ENCODE measurements around the gene TOX3. TPM values are rescaled to one million over a fixed set of nuclear protein-coding genes. Genes with fewer than 3 reads are reported as not detected.

Gene TOX3
- total RNA-seq, 1 donor from 2014 or later = 54.8 TPM

DNA sequence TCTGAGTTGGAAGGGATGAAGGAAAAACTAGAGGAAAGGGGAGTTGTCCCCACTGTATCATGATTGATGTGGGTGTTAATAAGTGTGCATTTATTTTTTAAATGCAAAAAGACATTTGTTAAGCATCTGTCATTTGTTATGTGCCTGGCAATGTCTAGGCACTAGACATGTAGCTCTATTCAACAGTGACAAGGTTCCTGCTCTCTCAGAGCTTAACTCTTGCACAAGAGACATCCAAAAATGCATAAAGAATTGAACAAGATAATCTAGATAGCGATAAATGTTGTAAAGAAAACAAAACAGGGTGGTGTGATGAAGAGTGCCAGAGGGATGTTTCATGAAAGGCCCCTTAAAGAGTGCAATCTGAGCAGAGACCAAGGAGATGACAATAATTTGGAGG lies 148.9 kb downstream of the TOX3 start:
- Mint-ChIP-seq H3K27ac (ENCODE audit: unreplicated experiment) (no peak overlapping the region), H3K4me1 (ENCODE audit: low read depth, unreplicated experiment) (peaks cover 6% of the 10 kb centered on the region), H3K9me3 (ENCODE audit: unreplicated experiment) (peaks cover 2% of the 10 kb centered on the region), H3K27me3 (ENCODE audit: unreplicated experiment) (no peaks in the 10 kb centered on the region), H3K4me3 (ENCODE audit: unreplicated experiment) (no peak overlapping the region), H3K36me3 (ENCODE audit: unreplicated experiment) (no peaks in the 10 kb centered on the region)
- TF ChIP-seq, protein P1, sequence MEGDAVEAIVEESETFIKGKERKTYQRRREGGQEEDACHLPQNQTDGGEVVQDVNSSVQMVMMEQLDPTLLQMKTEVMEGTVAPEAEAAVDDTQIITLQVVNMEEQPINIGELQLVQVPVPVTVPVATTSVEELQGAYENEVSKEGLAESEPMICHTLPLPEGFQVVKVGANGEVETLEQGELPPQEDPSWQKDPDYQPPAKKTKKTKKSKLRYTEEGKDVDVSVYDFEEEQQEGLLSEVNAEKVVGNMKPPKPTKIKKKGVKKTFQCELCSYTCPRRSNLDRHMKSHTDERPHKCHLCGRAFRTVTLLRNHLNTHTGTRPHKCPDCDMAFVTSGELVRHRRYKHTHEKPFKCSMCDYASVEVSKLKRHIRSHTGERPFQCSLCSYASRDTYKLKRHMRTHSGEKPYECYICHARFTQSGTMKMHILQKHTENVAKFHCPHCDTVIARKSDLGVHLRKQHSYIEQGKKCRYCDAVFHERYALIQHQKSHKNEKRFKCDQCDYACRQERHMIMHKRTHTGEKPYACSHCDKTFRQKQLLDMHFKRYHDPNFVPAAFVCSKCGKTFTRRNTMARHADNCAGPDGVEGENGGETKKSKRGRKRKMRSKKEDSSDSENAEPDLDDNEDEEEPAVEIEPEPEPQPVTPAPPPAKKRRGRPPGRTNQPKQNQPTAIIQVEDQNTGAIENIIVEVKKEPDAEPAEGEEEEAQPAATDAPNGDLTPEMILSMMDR (IDR thresholded peaks at IDR 0.05; ENCODE audit: partially characterized antibody, unreplicated experiment) = no peak
- DNase-seq = no peak

DNA sequence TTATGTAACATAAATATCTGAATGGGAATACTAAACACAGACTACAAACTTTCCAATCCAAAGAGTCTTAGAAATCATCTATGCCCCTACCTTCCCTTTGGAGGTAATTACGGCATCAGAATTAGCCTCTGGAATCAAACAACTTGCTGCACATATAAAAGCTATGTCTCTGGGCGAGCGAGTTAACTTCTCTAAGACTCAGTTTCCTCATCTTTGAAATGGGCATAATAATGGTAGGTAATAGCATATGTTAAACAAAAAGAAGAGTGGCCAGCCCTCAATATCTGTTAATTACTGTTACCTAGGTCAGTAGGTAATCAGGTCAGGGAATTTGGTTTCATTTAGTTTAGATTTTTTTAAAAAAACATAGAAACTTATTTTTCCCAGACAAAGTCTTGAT lies 153.5 kb downstream of the TOX3 start:
- H3K4me3 Mint-ChIP-seq (ENCODE audit: unreplicated experiment) = no peak overlapping the region
- H3K36me3 Mint-ChIP-seq (ENCODE audit: unreplicated experiment) = no peaks in the 10 kb centered on the region
- TF ChIP-seq, protein P1 (IDR thresholded peaks at IDR 0.05; ENCODE audit: partially characterized antibody, unreplicated experiment) = no peak
- H3K4me1 Mint-ChIP-seq (ENCODE audit: low read depth, unreplicated experiment) = no peaks in the 10 kb centered on the region
- peaks cover 2% of the 10 kb centered on the region for H3K9me3 Mint-ChIP-seq (ENCODE audit: unreplicated experiment)
- H3K27me3 Mint-ChIP-seq (ENCODE audit: unreplicated experiment) = no peaks in the 10 kb centered on the region
- DNase-seq = no peak
- H3K27ac Mint-ChIP-seq (ENCODE audit: unreplicated experiment) = no peak overlapping the region

DNA sequence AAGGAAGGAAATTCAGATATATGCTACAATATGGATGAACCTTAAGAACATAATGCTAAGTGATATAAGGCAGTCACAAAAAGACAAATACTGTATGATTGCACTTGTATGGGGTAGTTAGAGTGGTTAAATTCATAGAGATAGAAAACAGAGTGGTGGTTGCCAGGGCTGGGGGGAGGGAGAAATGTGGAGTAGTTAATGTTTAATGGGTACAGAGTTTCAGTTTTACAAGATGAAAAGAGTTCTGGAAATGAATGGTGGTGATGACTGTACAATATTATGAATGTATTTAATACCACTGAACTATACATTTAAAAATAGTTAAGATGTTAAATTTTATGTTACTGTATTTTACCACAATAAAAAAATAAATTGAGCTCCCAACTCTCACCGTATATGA lies 157.9 kb downstream of the TOX3 start:
- H3K36me3 Mint-ChIP-seq (ENCODE audit: unreplicated experiment) = no peaks in the 10 kb centered on the region
- H3K4me3 Mint-ChIP-seq (ENCODE audit: unreplicated experiment) = no peak overlapping the region
- peaks cover 5% of the 10 kb centered on the region for H3K4me1 Mint-ChIP-seq (ENCODE audit: low read depth, unreplicated experiment)
- DNase-seq = no peak
- H3K27ac Mint-ChIP-seq (ENCODE audit: unreplicated experiment) = no peak overlapping the region
- no peaks in the 10 kb centered on the region for H3K27me3 Mint-ChIP-seq (ENCODE audit: unreplicated experiment)
- no peaks in the 10 kb centered on the region for H3K9me3 Mint-ChIP-seq (ENCODE audit: unreplicated experiment)
- TF ChIP-seq, protein P1 (IDR thresholded peaks at IDR 0.05; ENCODE audit: partially characterized antibody, unreplicated experiment) = no peak
